GM19351 (cell line): ENCODE data around the gene PLK3.
"Not testable (repeated sequence)": the region's sequence is repeated elsewhere in the genome, so short reads cannot be mapped to it uniquely, and the experiment has no call there.

Source experiments
- ATAC-seq: cut with Tn5 transposase; IDR thresholded peaks from one replicate; pipeline ENCODE4 v1.9.1; 2021; ENCODE audit warnings: mild to moderate bottlenecking, moderate library complexity; ENCODE audit not compliant: unreplicated experiment

Gene PLK3

DNA sequence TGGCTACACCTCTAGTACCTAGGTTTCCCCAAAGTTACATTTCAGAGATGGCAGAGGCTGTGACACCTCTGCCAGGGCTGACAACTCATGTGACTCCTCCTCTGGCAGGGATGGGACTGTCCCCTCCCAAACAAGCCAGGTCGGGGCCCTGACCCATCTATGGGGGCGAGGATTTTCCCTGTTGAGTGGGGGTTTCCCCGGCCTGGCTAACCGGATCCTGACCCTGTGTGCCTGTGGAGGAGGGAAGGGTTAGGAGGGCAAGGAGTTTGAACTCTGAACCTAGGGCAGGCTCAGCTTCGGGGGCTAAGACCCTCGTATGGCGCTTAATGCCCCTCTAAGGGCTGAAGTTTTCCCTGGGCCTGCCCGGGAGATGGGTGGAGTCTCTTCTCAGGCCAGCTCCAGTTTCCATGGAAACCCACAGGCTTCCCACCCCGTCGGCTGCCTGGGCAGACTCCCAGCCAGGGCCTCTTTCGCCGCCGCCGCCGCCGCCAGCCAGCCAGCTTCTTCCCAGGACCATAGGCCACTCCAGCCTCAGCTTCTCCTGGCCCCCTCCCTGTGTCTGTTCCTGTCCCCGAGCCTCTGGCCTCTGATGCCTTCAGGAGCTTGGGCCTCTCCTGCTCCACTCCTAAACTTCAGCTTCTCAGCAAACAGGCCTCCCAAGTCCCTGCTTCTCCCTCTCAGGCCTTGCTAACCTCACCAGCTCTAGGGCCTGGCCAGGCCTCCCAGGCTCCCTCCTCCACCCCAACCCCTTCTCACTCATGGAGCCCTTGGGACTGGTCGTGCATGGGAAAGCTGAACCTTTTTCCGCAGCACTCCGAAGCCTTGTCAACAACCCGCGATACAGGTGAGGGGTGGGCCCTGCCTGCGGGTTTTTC is 8.1 kb downstream of the PLK3 start, which contains the start of gene BTBD19:
Gene BTBD19 (plus strand): TSS at position 461 of the 875 bp plus-strand sequence. CDS start 298 bp downstream, at position 759.
- ATAC-seq, result peak; percentile 28

GRCh38 chr1:44808938-44809917 is 9.1 kb downstream of the PLK3 start:
- peak; percentile 65 for ATAC-seq

DNA sequence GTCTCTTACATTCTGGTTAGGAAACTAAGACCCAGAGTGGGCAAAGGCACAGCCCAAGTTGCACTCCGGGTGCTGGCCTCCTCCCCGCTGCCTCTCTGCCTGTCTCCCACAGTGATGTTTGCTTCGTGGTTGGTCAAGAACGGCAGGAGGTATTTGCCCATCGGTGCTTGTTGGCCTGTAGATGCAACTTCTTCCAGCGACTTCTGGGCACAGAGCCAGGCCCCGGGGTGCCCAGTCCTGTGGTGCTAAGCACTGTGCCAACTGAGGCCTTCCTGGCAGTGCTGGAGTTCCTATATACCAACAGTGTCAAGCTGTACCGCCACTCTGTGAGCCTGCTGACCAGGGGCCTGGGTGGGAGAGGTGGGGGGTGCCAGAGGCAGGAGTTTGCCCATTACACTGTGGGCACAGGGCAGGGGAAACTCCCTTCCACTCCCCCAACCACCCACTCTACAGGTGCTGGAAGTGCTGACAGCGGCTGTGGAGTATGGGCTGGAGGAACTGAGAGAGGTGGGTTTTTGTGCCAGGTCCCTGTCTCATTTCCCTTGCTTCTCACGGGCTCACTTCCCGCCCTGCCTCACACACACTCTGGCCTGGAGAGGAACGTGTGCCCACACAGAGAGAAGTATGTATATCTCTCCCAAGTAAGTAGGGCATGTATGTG is 10.1 kb downstream of the PLK3 start:
- ATAC-seq, result no peak

DNA sequence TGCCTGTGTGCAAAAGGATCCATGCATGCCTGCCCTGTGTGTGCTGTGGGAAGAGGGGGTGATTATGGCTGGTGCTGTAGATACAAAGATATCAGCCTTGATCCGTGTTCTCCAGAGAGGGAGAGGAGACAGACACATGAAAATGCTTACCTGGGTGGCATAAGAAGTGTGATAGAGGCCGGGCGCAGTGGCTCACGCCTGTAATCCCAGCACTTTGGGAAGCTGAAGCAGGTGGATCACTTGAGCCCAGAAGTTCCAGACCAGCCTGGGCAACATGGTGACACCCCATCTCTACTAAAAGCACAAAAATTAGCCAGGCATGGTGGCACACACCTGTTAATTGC is 10.6 kb downstream of the PLK3 start:
- ATAC-seq, result not testable (repeated sequence)

- no peak for ATAC-seq
Measured at GRCh38 chr1:44811234-44811633, 11.1 kb downstream of the PLK3 start.

GRCh38 chr1:44812822-44813543 is 12.8 kb downstream of the PLK3 start:
- no peak for ATAC-seq

DNA sequence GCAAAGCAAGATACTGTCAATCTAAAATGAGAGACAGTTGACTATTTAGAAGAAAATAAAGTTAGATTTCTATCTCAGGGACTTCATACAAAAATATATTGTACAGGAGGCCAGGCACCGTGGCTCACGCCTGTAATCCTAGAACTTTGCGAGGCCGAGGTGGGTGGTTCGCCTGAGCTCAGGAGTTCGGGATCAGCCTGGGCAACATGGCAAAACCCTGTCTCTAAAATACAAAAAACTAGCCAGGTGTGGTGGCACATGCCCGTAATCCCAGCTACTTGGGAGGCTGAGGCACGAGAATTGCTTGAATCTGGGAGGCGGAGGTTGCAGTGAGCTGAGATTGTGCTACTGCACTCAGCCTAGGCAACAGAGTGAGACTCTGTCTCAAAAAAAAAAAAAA is 15.7 kb downstream of the PLK3 start:
- ATAC-seq, result not testable (repeated sequence)

GRCh38 chr1:44817307-44817706 is 17.1 kb downstream of the PLK3 start:
- ATAC-seq, result no peak

DNA sequence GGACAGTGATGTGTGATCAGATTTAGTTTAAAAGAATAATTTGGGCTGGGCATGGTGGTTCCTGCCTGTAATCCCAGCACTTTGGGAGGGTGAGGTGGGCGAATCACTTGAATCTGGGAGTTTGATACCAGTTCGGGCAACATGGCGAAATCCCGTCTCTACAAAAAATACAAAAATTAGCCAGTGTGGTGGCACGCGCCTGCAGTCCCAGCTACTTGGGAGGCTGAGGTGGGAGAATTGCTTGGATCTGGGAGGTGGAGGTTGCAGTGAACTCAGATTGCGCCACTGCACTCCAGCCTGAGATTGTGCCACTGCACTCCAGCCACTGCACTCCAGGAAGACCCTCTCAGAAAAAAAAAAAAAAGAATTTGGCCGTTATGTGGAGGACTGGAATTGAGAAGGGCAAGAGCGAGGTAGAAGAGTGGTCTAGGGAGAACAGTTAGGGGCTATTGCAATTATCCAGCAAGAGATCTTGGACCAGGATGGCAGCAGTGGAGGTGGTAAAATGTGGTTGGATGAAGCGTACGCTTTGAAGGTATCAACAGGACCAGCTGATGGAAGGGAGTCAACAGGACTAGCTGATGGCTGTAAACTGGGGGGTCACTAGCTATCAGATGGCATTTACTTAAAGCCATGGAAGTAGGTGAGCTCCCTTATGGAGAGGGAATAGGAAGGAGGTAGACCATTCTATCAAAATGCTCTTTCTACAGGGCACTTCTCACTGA is 17.8 kb downstream of the PLK3 start:
- ATAC-seq, result no peak

GRCh38 chr1:44819196-44819607 is 19.0 kb downstream of the PLK3 start:
- no peak for ATAC-seq

- ATAC-seq, result peak; percentile 83
Measured at GRCh38 chr1:44819608-44820327, 19.6 kb downstream of the PLK3 start.

DNA sequence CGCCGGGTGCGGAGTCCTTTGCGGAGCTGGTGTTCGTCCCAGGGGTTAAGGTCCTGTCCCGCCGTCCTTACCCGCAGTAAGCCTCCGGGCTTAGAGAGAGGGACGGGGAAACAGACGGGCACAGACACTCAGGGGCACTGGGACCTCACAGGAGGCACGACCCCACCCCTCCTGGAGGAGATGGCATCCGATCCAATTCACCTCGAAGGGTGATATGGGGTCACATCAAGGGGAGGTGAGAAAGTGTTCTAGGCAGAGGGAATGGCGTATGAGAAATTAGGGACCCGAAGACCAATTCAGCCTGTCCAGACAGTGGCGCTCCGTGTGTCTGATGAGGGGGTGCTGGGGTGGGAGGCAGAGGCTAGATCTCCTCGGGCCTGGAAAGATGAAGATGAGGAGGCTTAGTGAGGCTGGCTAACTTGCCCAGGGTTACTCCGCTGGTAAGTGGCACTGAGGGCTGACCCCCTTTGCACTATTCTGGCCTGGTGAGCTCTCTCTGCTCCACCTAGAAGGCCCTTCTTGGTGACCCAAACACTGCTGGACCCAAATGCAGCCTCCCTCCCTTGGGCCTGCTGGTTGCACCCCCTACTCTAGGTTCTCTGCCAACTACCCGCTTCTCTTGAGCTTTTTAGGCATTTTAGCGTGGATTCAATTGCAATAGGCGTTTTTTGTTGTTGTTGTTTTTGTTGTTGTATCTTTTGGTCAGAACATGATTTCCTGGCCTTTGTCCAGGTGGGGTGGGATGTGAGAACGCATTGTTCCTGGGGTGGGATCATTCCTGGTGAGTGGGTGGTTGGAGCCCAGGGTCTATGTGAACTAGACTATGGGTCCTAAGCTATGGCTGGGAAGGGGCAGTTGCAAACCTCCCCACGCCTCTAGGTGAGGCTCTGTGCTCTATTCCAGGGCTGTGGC is 20.4 kb downstream of the PLK3 start:
- no peak for ATAC-seq

GRCh38 chr1:44821240-44821715 is 21.1 kb downstream of the PLK3 start:
- ATAC-seq, result no peak

DNA sequence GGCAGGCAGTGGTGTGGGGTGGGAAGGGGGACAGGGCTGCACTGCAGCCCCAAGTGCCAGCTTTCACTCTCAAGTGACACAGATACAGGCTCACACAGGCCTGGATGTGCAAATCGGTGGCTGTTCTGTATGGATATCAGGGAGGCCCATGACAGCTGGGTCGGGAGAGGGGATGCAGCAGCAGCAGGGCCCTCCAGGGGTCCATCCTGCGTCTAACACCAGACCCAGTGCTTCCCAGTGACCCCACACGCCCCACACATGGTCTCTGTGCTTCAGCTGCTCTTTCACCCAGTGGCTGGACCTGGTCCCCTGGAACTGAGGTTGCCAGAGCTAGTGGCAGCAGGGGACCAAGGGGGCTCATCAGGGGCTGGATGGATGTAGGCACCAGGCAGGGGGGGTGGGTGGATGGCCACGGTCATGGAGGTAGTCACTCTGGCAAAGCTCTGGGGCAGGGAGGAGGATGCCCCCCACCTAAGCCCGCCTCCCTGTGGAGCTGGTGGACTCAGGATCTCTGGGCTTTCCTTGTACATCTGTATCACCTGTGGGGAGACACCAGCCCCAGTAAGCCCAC is 22.0 kb downstream of the PLK3 start:
- ATAC-seq, result no peak

DNA sequence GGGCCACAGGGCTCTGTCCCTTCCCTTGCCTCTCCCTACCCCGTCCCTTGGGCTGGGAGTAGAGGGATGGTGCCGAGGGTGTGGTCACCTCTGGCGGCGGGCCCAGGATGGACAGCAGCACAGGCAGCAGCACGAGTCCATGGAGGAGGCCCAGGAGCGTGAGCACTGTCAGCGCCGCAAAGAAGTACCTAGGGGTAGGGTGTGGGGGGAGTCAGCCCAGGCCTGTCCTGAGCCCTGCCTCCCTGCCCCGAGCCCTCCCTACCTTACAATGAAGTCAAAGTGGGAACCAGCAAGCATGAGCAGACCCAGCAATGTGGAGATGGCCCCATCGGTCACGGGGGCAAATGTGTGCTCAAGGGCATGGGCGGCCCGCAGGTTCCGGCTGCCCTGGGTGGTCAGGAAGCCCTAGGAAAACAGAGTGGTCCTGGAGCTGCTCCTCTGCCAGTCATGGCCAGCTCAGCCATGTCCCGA is 22.8 kb downstream of the PLK3 start:
- no peak for ATAC-seq

DNA sequence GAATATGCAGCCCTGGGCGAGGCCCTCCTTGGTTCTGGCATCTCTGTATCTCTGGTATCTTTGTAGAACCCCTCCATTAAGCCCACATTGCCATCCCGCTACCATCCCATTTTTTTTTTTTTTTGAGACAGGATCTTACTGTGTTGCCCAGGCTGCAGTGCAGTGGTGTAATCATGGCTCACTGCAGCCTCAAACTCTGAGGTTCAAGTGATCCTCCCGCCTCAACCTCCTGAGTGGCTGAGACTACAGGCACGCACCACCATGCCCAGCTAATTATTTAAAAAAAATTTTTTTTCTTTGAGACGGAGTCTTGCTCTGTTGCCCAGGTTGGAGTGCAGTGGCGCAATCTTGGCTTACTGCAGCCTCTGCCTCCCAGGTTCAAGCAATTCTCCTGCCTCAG is 24.2 kb downstream of the PLK3 start:
- ATAC-seq, result not testable (repeated sequence)
